GM21360 (cell line): ENCODE measurements around the gene ETS1.

Experiments
- ATAC-seq: cut with Tn5 transposase; IDR thresholded peaks from one replicate; pipeline ENCODE4 v1.9.1; 2021; ENCODE audit warnings: mild to moderate bottlenecking, moderate library complexity; ENCODE audit not compliant: unreplicated experiment

The ETS1 gene

DNA sequence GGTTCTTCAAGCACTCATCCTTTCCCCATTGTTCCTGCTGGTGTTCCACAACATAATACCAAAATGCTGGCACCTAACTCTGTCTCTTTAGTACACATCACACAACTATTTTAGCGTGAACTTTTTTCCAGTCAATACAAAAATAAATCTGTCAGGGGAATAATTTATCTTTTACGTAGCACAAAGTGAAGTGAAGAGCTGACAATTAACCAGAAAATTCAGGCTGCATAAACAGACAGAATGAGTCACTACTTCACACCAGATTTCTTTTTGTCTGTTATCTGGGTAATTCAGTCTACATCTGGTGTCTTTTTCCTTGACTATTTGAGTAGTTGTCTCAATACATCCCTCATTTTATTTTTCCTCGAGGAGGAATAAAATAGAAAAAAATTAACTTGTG is 7.9 kb upstream of the ETS1 start:
- ATAC-seq: no peak

DNA sequence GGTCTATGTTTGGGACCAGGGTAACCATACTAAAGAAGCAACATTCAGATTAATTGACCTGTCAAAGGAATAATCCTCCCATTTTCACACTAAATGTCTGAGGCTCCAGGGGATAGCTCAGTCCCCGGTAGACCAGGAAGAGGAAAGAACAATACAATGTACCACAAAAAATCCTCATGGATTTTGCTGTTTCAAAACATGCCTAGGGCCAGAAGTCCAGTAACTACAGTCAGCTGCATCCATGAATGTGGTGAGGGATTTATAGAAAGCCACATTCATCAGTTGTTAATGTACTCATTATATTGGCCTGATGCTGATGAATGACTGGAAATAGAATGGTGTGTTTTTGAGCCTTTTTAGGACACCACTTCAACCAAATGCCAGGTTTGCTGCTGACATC is 6.9 kb upstream of the ETS1 start:
- no peak for ATAC-seq

DNA sequence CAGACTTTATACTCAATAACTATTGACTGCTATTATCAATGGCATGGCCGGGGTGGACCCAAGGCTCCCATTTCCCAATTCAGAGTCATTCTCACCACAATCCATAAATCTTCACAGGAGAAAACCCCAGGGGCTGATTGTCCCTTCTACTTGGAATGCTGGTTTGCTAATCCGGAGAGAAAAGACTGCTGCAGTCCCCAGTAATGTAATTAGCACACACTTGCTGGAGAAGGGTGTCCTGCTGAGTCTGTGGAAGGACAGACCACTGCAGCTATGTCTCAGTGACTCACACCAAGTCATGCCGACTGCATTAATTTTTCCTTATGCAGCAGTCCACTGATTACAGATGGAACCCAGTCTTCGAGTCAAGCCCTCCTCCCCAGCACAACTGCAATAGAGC is 5.9 kb upstream of the ETS1 start:
- ATAC-seq: no peak

DNA sequence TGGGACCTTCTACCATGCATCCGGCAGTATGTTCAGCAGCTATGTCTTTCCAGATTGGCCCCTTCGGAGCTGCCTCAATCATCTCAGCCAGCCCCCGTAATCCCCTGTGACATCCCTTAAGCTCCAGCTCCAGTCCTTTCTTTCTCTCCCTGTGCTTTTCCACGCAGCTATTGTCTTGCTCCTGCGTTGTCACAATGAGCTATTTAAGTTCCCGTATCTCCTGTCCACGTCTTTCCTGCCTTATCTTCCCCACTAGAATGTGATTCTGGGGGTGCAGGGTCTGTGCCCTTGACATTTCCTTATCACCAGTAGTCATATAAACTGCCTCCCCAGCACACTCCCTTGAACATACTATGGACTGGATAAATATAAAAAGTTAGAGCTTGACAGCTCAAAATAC is 5.1 kb upstream of the ETS1 start:
- no peak for ATAC-seq

DNA sequence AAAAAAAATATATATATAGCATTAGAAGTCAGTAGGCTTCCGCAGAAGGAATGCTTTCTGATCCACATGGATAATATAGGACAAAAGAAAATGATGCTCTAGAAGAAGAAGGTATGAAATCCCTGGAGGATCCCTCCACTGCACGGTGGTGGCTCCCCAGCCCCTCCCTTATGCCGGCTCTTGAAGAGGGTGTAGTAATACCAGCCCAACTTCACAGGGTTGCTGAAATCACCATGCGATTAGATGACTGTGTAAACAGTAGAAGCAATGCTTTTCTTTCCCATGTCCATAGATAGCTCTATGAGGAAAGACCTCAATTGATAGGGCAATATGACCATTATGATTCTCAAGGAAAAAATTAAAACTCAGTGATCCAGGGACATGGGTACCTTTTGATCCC is 3.2 kb upstream of the ETS1 start:
- ATAC-seq: no peak

DNA sequence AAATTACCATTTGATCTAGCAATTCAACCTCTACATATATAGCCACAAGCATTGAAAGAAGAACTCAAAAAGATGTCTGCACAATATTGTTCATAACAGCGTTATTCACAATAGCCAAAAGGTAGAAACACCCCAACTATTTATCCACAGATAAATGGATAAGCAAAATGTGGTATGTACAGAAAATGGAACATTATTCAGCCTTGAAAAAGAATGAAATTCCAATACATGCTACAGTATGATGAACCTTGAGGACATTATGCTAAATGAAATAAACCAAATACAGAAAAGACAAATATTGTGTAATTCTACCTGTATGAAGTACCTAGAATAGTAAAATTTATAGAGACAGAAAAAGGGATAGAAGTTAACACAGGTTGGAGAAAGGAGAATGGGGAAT is 2.6 kb upstream of the ETS1 start:
- ATAC-seq: no peak

DNA sequence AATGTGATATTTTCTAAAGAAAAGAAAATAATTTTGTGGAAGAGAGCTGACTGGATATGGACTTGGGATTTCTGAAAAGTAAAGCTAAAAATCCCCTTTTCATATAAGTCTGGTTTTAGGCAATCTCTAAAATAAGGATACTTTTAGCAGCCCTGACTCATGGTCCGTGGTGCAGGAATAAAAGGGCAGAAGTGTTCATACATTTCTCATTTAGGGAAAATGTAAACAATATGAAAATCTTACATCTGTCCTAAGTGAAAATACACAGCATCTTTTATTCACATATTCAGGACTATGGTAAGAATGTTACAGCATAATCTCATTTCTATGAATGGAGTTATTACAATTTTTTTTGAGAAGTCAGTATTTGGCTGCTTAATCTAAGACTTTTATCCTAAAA is 735 bp upstream of the ETS1 start:
- ATAC-seq: no peak

DNA sequence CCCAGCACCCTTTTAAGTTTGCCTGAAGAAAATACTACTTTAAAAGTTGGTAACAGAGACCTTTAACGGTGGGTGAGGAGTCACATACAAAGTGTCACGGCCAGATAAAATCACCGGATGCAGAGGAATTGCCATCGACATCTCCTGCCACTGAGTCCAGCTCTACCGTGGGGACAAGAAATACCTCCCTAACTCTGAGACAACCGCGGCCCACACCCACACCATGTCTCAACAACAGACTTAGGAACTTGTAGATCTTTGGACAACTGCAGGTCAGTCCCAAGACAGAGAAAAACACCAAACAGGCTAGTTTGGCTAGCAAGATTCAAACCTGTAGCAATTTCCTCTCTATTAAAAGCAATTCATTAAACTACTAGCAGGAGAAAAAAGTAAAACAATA is 669 bp downstream of the ETS1 start:
- no peak for ATAC-seq

DNA sequence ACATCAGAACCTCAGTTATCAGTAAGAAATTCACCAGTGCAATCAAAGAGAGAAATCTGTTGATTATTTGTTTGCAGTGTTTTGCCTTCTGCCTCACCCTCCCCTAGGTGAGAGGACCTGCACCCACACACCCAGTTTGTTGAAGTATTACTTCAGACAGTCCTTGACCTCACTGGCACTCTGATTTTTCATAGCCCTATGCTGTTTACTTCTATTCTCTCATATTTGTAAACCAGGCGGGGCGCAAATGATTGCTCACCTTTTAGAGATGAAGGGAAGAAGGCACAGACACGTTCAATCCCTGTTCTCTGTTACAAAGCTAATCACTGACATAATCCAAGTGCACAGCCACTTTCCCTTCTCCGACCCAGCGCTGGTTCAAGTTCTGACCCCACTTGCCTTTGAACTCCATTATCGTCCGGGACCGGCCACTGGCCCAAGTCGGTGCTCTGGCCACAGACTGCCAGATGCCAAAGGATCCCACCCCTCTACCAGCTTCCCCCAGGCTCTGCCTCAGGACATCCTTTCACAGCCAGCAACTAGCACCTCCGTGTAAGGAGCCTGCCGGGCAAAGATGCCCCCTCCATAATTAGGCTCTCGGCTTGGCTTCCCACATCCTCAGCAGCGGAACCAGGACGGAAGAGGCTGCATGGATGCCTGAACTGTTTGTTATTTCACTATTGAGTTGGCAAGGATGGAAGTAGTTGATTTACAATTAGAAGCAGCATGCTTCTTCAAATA is 1.7 kb downstream of the ETS1 start:
- ATAC-seq: no peak

DNA sequence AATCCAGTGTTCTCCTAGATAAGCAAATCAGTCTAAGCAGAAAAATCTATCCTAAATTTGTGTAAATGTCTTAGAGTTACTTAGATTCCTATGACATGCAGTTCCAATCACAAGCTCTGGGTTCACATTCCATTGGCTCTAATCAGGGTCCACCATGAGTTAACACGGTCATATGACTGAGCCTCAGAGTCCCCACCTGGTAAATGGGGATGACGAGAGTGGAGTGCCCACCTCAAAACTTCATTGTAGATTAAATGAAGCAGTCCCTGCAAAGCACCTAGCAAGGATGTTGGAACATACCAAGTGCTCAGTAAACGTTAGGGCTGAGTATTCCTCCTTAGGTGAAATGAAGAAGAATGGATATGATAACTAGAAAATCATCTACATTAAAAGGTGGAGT is 3.1 kb downstream of the ETS1 start:
- ATAC-seq: no peak

DNA sequence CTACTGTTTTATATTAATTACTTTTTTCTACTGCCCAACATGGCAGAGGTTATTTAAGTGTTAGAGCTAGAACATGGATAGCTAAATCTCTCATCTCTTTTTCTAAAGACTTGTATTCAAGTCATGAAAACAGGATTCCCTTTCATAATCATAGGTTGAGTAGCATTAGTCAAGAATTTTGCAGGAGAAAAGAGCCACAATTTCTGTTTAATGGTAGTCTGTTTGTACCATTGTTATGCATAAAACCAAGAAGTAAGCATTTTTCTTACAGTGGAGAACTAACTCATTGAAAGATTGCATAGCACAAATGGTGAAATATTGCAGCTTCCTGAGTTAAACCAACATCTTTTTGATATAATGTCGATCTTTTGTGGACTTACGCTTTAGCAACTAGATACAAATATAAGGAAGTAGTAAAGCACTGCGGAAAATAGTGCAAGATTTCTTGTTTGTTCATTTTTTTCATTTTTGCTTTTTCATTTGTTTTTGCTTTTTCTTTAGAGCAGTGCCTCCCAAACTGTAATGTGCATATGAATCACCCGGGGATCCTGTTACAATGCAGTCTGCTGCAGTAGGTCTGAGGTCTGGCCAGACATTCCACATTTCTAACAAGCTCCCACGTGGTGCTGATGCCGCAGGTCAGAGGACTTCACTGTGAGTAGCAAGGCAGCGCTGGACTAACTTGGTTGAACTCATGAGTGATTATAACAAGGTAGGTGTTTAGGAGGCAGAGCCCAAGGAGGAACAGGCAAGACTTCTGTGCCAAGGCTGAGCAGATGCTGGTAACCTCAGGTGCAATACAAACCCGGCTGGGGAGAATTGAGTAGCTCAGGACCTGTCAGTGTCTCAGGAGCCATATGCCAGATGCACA is 4.6 kb downstream of the ETS1 start:
- ATAC-seq: no peak

DNA sequence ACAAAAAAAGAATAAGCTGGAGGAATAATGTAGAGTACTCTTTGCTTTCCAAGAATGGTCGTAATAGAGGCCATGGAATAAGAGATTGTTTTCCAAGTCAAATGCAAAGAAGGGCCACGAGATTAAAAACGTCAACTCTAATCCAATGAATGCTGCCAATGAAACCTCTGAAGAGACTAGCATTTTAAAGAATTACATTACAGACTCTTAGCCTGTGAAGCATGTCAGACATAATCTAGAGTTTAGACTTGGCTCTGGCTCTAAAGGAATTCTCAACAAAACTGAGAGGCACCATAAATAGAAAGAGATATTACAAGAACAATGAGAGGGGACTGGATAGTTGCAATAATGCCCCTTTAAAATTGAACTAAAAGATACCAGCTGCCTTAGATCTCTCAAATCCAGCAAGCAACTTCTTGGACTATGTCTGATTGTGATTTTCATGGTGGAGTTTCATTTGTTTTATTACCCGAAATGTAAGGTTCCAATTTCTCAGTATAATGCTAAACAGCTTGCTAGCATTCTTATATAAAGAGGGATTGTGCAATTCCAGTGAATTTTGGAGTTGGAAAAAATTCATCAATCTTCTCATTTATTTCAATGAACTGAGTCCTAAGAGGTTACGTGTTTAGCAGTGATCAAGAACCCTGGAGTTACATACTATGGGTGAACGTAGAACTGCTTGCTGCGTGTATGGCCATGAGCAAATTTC is 5.6 kb downstream of the ETS1 start:
- ATAC-seq: no peak

DNA sequence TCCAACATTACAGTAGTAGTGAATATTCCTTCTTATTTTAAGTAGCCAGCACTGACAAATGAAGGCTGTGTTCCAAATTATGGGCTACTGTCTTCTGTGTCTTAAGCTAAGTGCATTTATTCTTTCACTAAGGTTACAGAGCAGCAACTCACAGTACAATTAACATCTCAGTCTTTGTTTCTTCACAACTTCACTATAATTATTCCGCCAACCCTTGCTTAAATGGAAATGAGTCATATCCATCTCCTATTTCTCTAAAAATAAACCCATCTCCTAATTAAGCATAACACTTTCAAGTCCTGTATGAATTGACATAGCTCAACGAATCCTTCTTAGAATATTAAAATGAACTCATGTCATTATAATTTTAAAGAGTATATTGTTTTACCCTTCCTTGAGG is 6.7 kb downstream of the ETS1 start:
- no peak for ATAC-seq

DNA sequence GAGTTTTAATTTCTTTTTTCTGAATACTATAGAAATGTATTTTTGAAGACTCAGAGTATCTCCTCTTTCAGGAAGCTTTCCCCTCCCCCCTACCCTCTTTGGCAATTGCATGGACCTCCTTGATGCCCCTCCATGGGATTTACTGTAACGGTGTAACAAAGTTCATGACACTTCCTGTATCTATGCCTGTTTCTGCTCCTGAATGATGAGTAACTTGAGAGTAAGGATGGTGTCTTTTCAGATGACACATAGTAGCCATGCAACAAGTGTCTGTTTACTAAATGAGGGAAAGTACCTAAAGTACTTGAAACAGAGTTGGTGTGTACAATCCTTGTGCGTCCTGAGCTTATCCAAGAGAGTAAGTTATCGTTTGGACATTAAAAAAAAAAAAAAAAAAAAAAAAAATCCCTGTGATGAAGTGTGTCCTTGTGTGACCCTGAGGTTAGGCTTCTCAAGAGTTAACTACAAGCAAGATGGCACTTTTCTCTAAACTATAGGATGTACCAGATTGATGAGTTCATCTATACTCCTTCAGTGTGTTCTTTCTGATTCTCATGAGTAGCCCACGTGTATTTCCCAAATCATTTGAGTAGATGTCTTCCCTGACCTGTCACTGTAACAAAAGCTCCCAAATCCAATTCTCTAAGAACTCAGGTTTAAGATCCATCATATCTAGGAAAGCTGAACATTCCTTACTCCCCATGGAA is 7.4 kb downstream of the ETS1 start:
- peak; percentile 73 for ATAC-seq

DNA sequence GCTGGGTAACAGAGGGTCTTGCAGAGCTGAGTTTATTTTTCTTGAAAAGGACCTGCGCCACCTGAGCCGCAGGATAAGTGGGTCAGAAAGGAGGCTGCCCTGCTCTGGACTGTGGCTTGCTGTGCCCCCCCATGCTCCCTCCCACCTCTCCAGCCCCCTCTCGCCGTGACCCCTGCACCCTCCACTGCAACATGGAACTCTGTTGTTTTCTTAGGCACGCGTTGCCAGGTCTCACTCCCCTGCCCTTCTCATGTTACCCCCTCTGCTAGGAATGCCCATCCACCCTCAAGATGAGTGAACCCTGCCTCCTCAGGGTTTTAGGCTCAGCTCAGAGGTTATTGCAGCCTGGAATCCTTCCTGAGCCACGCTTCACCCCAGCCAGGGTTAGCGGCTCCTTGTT is 10.8 kb downstream of the ETS1 start:
- ATAC-seq: no peak

DNA sequence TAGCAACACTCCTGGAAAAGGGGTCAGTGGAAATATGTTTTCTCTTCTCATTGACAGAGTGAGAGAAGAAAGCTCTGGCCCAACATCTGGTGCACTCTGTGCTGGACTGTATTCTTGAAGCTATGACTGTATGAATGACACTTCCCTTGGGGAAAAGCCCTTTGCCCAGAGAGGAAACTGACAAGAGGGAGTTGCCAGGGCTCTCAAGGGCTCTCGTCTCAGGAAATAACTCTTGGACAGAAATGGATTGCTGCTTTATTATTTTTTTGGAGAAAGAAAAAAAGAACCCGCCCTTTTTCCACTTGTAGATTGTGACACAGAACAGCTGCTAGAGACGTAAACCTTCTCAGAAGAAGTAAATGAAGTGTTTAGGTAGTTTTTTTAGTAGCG is 11.4 kb downstream of the ETS1 start:
- ATAC-seq: no peak

DNA sequence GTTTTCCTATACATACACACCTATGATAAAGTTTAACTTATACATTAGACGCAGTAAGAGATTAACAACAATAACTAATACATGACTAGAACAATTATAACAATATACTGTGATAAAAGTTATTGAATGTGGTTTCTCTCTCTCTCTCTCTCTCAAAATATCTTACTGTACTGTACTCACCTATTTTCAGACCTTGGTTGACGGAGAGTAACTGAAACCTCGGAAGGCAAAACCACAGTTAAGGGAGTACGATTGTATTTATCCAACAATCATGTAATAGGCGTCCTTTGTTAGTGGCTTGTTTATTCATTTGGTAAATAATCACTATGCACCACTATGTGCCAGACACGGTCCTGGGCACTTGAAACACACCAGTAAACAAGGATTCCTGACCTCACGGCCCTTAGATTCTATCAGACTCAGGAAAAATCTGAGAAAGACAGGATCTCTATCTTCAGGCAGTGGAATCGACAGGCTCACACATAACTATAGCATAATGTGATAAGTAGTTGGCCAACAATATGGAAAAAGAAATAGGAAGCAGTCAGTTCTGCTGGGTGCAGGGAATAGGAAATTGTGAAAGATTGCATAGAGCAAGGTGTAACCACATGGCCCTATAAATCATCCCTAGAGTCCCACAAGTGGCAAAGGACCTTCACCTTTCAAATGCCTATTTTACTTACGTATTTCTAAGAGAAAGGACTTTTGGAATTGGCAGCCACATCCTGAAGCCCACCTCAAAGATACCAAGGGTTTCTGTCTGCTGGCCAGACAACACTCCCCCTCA is 12.0 kb downstream of the ETS1 start:
- no peak for ATAC-seq

DNA sequence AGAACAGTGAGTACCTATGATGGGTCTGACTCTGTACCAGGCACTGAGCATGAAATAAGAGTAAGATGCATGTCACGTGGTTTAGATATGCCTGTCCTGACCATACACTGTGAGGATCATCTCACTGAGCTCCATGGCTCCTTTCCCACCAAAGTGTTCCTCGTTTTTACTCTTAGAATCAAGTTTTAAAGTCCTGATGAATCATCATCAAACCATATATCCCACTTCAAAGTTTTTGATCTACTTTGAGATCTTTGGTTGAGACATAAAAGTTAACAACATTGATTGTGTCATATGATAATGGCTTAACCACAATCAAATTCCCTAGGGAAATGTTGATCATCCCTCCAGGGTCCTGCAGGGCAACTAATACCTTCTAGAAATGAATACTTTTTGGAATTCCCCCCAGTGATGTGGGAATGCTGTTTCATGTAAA is 12.8 kb downstream of the ETS1 start:
- no peak for ATAC-seq

DNA sequence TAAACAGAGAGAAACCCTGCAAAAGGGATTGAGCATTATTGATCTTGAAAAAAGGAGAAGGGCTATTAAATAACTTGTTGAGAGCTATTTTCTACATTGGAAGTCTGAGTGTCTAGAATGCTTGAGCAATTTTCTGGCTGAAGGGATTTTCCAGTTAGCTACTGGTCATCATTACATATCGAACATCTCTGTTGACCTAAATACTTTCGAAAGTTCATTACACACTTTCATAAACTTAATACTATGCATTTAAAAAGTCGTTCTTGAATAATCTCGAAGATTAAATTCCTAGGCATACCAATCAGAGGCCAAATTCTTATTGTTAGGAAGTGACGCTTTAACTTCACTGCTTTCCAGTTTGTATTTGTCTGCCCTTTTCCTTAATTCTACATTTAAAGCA is 13.7 kb downstream of the ETS1 start:
- ATAC-seq: no peak

DNA sequence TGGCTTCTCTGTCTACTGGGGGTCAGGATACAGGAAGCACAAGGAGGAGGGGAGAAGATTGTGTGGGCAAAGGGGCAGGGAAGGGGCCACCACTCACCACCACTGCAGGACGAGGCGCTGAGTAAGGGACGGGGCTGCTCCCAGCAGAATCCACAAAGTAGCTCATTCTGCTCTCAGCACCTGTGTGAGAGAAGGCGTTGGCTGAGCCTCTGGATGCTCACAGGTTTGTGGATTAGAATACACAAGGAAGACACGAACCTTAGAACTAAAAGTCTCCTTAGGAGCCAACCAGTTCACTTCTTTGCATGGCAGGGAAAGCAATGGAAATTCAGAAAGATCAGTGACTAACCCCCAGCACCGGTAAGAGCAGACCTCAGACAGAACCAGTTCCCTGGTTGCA is 14.4 kb downstream of the ETS1 start:
- no peak for ATAC-seq
